HG02840 (cell line): ENCODE data around the gene TANGO2.

Experiments
- ATAC-seq: cut with Tn5 transposase; IDR thresholded peaks from one replicate; pipeline ENCODE4 v1.9.1; 2021; ENCODE audit warnings: mild to moderate bottlenecking, moderate library complexity, moderate number of reproducible peaks; ENCODE audit not compliant: unreplicated experiment, low FRiP score

TANGO2 gene, protein sequence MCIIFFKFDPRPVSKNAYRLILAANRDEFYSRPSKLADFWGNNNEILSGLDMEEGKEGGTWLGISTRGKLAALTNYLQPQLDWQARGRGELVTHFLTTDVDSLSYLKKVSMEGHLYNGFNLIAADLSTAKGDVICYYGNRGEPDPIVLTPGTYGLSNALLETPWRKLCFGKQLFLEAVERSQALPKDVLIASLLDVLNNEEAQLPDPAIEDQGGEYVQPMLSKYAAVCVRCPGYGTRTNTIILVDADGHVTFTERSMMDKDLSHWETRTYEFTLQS

DNA sequence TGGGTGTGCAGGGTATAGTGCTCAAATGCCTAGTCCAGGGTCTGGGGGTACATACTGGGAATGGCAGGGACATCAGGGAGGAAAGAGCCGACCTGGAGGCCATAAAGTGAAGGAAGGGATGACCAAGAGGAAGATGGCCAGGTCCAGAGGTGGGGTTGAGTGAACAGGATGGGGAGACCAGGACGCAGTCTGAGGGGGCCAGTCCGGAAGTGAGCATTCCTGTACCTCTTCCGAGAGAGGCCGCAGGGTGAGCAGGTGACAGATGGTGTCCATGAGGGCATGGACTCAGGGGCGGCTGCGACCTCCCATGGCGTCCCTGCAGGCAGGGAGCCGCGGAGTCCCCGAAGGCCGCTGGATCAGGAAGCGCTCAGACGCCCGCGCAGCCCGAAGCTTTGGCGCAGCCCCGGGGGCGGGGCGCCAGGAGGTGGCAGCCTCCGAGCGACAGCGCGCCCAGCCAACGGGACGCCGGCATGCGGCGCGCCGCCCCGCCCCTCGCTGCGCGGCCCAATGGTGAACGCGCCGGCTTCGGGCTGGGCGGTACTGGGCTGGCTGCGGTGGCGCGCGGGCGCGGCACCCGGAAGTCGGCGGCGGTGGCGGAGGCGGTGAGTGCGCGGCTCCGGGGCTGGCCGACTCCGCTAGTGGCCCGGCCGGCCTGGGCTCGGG, at the start of gene TANGO2:
TANGO2 (plus strand) TSS at position 578 of the 663 bp plus-strand sequence. CDS start 15,689 bp downstream, outside the sequence.
- ATAC-seq, result peak; percentile 62

DNA sequence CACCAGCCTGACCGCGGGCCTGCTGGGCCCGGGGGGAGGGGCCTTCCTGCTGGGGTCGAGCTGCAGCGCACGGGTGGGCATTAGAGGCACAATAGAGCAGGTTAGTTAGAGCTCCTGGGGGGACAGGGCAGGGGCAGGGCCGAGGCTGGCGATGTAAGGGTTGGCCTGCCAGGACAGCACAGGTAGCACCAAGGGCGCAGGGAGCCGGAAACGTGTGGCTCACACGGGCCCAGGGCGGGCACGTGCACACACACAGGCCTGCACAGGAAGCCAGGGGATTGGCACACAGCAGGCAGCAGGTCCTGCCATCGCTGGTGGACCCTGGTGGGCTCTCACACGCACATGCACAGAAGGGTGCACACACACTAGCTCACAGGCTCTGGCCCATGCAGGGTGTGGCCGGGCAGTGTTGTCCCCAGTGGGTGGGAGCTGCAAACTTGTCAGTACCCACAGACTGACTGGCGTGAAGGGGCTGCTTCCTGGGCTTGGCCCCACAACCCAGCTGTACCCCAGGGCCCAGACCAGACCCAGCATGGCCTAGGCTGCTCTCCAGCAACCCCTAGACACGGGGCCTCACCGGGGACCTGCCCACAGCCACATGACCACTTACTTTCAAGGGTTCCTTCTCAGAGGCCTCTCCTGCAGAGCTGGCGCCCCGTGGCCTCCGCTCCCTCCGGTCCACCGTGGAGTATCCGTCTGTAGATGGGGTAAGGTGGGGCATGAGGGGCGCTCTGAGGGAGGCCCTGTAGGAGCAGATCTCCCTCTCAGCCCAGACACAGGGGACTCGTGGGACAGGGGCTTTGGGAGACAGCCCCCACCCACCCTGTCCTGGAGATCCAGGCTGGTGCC, 49.4 kb upstream of the TANGO2 start:
- ATAC-seq, result no peak

DNA sequence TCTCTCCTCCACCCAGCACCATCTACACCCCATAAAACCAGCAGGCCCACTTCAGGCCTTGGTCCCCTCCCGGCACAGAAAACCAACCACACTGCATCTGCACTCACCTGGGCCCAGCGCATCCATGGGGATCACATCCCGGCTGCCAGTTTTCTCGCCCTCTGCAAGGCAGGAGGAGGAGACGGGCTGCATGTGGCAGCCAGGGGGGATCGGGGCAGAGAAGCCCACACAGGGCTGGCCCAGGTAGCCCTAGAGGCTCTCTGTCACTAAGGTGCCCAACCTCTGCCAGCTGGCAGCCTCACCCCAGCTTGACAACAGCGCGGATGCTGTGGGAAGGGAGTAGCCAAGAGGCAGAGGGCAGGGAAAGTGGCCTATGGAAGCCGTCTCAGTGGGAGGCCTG, 48.7 kb upstream of the TANGO2 start:
- no peak for ATAC-seq

DNA sequence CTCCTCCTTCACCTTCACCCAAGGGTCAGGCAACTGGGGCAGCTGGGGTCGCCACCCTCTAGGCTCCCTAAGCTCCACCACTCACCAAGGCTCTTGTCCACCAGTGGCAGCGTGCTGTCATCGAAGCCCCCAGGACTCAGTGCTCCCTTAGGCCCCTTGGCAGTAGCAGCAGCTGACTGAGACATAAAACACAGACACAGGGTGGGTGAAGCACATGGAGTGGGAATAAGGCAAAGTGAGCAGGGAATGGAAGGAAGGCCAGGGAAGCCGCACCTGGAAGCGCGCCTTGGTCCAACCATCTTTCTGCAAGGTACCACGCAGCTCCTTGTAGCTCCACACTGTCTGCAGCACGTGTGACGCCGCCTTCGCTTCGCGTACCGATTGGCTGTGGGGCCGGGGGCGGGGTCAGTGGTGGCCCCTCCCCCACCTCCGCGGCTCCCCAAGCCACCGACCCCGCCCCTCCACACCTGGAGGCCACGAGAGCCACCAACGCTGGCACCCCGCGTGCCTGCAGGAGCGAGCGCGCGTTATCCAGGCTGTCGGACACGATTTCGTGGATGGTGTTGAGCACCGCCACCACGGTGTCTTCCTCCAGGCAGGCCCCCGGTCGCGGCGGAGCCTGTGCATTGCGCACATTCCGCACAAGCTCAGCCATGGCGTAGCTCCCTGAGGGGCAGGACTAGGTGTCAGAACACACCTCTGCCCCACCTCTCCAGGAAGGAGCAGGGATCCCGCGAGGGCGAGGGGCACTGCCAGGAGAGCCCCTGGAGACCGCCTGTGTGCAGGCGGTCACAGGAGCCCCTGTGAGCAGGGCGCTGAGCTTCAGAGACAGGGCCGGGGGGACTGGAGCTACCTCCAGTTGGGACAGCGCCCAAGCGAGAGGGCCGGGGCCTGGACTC, 48.0 kb upstream of the TANGO2 start:
- no peak for ATAC-seq

DNA sequence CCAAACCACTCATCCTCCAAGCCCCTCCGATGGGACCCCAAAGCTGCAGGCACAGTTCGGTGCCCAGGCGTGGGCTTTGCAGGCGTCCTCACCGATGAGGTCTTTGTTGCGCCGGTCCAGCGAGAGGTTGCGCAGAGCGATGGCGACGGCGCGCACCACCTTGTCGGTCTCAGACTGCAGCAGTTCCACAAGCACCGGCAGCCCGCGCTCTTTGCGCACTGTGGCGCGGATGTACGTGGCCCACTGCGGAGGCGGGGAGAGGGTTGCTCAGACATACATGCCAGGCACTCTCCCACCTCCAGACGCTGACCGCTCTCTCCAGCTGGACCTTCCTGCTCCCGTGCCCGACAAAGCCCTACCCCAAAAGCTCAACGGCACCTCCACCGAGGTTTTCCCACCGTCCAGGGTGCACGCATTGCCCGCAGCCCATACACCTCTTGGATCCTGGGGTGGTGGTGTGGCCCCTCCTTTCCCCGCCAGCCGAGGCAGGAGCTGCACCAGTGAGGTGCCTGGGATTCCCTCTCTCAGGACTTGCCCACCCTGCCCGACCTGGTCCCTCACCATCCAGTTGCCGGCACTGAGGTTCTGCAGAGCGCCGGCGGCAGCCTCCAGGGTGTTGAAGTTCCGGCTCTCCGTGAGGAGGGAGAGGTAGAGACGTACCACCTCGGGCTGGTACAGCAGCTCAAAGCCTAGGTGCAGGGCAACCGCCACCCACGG, 47.2 kb upstream of the TANGO2 start:
- no peak for ATAC-seq

DNA sequence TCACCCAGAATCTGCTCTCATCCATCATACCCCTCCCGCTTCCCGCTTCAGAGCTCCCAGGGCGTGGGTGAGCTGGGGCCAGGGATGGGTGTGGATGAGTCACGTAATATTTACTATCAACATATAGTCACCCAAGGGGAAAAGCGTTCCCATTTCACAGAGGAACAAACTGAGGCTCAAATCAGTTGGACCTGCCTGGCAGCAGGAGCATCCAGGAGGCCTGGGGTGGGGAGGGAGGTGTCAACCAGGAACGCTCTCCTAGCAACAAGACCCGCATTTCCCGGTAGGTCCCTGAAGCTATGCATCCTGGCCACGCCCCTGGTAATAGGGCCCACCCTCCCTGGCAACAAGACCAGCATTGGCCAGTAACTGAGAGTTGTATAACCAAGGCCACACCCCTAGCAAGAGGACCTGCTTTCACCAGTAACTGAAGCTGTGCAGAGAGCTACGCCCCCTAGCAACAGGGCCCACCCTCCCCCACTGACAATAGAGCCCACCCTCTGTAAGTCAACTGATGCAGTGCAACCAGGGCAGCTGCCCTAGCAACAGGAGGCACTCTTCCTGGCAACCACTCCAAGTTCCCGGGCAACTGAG, 46.5 kb upstream of the TANGO2 start:
- ATAC-seq, result no peak

DNA sequence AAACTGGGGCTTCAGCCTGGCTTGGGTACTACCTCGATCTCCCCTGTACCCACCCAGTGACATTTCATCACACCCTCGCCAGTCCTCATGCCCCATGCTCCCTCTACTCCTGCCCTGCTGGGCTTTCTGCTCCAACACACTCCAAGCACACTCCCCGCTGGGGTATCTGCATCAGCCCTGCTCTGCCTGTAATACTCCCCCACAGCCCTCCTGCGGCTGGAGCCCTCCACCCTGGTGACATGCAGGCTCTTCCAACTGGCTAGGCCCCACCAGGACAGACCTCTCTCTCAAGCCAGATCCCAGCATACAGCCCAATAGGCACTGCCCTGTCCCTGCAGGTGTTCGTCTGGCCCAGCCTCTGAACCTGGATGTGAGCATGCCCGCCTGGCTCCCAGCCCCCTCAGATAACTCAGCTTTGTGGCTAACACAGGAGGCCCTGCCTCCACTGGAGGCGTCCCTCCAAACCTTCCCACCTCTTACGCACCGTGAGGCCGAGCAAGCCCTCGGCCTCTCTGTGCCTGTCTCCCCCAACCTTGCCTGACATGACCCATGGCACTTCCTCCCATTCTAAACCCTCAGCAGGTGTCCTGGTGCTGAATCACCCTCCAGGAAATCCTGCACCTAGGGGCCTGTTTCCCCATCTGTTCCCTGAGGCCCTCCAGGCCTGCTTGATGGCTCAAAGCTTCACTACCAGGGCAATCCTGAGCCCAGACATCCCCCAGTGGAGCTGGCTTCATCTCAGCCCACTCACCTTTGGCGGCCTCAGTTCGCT, 45.8 kb upstream of the TANGO2 start:
- ATAC-seq, result no peak

DNA sequence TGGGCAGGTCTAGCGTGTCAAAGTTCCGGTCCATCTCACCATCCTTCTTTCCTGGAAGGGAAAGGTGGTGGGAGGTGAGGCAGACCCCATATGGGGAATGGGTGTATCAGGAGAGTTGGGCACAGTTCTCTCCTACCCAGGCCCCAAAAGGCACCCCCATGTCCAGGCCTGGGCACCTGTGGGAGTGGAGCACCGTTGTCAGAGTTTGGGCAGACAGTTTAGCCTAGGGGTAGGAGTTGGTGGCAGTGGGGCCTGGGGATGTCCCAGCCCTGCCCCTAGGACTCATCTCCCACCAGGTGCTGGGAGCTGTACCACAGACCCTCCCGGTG, 45.2 kb upstream of the TANGO2 start:
- ATAC-seq, result no peak

DNA sequence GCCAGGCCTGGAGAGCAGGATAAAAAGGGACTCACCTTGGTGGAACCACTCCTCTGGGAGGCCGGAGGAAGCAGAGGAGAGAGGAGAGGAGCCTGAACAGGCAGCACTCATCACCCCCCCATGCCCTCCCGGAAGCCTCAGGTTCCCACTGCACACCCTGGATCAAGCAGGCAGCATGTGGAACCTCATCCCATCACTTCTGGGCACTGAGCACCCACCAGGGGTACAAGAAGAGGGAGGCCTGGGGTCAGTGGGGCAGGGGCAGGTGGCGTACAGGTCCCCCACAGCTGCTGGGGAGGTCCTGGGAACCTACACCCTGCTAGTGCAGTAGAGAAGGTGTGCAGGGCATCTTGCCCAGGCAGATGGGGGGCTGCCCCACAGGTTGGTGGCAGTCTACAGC, 44.2 kb upstream of the TANGO2 start:
- no peak for ATAC-seq

DNA sequence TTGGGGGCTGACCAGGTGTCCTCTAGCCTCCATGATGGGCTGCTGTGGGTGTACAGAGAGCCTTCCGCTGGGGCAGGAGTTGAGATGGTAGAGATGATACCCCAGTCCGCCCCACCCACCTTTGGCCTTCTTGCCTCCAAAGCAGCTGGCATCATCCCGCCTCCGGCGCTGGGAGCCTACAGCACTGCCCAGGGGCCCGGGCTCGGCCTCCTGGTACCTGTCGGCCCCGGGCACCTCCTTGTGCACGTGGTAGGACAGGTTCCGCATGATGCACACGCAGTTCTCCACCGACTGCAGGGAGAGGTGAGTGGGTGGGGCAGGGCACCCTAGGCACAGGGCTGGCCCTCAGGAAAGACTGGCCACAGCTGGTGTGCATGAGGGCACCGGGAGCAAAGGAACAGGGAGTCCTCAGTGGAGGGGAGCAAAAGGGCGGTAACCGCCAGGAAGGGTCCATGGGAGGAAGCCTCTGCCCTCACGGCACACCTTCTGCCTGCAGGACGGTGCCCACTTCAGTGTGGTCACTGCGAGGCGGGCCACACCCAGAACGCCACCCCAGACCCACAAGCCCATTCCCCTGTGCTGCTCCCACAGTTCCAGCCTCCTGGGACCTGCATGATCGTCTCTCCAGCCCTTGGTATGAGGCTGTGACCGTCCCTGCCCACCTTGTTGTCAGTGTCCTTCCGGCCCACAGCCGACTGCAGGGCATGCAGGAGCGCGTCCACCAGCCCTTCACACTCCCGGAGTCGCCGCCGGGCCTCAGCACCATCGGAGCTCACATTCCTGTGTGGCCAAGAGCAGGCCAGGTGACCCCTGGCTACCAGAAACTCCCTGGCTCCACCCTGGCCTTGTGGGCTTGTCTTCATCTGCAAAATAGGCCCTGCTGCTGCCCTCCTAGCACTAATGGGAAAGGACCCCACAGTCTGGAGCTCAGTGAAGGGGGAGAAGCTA, 43.3 kb upstream of the TANGO2 start:
- no peak for ATAC-seq

DNA sequence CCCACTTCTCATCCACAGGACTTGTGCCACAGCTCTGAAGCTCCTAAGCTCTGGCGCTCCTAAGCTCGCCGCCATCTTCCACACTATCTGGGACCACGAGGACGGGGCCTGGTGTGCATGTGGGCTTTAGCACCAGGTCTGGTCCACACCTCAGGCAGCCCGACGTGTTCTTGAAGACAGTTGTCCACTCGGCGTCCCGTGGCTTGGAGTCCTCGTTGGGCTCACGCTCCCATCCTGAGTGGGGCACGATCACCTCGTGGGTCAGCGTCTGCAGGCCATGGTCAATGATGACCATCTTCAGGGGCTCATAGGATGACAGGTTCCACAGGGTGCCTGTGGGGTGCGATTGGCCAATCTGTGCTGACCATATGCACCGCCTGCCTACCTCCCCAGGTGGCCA, 42.2 kb upstream of the TANGO2 start:
- no peak for ATAC-seq

DNA sequence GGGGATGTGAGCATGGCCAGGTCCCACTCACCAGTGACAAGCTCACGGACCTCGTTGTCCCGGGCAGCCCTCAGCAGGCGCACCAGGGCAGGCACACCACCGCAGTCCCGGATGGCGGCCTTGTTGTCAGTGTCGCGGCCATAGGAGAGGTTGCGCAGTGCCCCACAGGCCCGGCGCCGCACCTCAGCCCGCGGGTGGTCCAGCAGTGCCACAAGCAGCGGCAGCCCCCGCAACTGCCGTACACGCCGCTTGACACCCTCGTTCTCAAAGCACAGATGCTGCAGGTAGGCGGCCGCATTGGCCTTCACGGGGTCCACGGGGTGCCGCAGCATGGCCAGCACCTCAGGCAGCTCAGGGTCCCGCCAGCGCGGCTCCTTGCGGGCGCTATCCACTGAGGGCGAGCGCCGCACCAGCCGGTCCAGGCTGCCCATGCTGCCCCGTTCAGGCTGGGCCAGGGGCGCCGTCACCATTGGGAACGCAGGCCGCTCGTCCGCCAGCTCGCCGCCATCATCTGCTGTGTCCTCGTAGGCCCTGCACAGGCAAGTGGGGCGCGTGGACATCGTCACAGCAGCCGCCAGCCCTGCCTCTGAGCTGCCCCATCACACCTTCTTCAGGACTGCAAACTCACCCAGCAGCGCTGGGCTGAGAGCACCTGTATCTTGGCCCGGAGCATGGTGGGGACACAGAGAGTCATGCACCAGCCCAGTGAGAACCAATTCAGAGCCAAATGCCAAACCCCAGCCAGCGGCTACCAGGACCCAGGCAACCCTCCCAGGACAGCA, 41.0 kb upstream of the TANGO2 start:
- ATAC-seq, result no peak

DNA sequence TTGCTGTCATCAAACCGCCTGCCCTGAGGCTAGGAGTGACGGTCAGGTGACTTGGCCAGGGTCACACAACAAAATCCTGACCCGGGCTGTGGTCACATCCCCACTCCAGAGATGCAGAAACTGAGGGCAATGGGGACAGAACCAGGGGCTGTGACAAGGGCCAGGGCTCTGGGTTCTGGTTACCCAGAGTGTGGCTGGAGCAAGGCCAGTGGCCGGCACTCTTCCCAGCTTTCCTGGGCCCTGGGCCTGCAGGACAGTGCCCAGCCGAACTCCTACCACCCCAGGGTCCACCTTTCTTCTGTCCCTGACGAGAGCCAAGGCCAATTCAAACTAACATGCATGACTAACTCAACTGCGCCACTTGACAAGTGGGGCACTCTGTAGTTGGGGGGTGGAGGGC, 40.1 kb upstream of the TANGO2 start:
- no peak for ATAC-seq

DNA sequence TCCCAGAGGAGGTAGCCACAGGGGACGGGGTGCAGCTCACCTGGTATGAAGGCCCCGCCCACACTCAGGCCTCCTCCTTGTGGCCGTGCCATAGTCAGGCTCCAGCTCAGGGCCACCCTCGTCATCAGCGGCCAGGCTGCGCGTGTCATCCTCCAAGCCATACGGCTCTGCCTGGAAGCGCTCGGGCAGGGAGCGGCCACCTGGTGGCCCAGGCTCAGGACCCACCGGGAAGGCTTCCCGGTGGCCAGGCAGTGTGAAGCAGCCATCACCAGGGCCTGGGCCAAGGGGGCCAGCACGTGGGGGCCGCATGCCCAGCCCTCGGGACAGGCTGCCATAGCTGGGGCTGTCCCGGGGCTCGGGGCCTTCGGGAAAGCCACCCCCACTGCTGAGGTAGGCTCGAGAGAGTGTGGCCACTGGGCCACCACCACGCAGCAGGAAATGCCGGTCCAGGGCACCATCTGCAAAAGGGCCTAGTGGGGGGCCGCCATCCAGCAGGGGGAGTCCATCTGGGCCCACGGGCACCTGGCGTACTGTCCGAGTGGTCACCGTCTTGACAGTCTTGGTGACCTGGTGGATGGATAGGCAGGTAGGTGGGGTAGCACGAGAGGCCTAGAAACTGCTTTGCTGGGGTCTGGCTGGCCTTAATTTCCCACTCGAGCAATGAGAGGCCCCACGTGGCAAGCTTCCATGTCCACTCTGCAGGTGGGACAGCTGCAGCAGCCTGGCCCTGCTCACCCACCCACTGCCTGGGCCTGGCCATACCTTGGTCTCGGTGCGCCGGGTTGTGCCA, 39.5 kb upstream of the TANGO2 start:
- ATAC-seq, result no peak

DNA sequence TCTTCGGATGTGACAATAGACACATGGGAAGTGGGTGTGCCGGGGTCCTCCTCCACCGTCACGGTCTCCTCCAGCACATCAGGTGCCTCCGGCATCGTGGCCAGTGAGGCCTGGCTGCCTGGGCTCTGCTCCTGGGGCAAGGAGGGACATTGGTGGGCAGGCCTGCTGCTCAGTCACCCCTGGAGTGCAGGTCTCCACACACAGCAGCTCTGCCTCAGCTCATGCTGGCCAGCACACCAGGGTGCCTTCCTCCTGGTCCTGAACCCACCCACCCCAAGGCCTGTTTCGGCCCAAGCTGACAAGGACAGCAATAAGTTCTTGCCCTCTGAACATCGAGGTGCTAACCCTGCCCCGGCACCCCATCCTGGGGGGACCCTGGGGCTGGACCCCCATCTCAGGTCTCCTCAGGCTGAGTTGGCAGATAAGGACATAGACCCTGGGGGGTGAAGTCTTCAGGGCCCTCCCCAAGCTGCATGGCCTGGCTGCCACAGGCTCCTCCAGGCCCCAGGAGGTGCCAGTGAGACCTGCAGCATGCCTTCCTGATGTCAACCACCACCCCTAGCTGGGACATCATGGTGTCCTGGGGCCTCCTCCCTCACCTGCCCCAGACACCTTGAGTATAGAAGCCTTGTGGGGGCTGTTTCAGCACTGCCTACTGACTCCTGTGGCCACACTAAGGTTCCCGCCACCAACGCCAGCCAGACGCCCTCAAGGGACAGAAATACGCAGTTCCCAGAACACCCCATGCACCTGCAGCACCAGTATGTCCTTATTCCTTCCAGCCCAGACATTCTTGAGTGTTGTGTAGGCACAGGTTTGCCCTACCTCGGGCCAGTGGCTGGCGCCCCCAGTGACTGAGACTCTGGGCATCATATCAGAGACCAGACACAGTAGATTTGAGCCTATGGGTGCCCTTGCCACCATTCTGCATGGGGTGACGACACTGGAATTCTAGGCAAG, 38.7 kb upstream of the TANGO2 start:
- no peak for ATAC-seq
